GM19023 (cell line): ENCODE measurements around the gene KRTAP5-2.

ENCODE experiments used
- ATAC-seq: cut with Tn5 transposase; IDR thresholded peaks from one replicate; pipeline ENCODE4 v1.9.1; 2021; ENCODE audit warnings: mild to moderate bottlenecking, moderate library complexity; ENCODE audit not compliant: unreplicated experiment

Gene KRTAP5-2

DNA sequence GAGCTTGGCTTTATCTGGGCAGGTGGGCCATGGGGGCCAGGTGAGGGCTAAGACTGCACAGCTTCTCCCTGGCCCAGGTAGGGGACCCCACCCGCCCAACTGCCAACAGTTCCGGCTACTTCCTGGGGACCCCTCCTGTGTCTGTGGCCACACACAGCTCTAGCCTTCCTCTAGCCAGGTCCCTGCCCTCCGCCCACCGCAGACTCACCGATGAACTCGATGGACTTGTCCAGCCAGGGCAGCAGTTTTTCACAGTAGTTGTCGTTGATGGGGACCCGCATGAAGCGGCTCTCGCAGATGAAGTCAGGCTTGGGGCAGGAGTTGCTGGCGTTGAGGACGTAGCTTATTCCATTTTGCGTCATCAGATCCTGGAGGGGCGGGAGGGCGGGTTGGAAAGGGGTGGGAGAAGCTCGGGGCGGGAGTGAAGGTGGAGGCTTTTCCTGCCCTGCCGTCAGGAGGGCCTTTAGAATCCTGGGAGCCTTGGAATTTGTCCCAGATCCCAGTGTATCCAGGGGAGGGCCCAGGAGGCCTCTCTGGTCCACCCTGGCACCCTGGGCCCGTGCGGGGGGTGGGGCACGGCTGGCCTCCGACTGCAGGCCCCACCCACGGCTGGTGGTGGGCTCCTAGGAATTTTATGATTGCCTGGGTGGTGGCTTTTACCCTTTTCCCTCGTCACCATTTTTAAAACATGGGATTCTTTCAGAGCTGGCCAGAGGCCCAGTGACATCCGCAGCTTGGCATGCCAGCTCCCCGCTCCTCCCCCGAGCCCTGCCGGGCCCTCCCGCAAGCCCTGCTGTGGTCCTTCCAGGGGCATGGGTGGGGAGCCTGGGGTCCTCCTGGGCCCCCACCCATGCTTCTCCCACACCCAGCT is 40.0 kb downstream of the KRTAP5-2 start:
- no peak for ATAC-seq

DNA sequence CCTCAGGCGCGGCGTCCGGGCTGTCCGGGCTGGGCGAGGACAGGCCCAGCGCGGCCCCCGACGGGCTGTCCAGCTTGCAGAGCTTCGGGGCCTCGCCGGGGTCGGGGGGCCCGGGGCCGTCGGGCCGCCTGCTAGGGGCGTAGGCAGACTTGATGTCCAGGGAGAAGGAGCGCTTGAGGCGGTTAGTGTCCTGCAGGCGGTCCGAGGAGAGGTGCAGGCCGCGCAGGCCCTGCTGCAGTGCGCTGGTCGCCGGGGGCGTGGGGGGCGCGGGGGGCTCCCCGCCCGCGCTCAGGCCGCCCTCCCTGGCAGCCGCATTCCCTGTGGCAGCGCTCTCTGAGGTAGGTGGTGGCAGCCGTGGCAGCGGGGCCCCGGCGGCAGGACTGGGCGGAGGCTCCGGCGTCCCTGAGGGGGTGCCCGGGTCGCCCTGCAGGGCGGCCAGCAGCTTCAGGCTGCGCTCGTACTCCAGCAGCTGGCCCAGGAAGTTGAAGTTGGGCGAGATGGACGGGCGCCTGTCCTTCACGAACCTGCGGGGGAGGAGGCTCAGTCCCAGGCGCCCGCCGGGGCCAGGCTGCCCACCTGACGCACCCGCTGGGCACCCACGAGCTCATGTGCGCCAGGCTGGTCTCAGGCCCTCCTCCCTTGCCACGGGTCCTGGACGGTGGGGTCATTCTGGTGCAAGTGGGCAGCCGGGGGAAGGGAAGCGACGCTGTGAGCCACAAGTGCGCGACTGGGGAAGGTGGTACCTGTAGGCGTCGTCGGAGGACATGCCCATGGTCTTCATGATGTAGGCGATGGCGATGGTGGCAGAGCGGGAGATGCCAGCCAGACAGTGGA is 40.8 kb downstream of the KRTAP5-2 start:
- ATAC-seq: no peak

- no peak for ATAC-seq
These were observed 41.7 kb downstream of the KRTAP5-2 start for GRCh38 chr11:1556278-1556902.

GRCh38 chr11:1555713-1556153 is 42.4 kb downstream of the KRTAP5-2 start:
- no peak for ATAC-seq

DNA sequence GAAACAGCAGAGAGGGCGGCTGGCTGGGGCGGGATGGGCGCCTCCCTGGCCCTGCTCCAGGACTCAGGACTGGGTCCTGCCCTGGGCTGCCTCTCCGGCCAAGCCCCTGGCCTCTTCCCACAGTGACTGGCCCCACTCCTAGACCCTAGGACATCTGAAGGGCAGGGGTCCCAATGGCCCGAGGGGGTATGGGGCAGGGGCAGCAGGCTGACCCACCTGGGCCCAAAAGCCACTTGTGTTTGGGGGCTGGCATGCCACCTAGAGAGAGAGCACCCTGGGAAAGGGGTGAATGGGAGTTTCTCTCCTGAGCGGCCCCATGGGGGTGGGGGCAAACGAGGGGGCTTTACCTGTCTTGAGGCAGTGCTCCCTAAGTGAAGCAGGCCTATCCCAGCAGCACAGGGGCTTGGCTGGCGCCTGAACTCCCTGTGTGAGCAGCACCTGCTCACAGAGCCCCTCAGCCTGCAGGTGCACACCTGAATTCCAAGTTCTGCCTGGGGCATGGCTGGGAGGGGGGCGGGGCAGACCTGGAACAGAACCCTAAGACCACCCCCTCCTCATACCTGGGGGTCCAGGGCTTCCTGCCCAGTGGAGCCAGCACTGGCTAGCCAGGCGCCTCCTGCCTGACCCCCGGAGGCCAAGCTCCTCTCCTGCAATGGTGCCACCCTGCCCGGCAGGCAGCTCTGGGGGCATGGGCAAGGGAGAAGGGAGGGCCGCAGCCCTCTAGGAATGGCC is 42.9 kb downstream of the KRTAP5-2 start:
- no peak for ATAC-seq

- ATAC-seq: no peak
These were observed 44.1 kb downstream of the KRTAP5-2 start for GRCh38 chr11:1553808-1554594.

DNA sequence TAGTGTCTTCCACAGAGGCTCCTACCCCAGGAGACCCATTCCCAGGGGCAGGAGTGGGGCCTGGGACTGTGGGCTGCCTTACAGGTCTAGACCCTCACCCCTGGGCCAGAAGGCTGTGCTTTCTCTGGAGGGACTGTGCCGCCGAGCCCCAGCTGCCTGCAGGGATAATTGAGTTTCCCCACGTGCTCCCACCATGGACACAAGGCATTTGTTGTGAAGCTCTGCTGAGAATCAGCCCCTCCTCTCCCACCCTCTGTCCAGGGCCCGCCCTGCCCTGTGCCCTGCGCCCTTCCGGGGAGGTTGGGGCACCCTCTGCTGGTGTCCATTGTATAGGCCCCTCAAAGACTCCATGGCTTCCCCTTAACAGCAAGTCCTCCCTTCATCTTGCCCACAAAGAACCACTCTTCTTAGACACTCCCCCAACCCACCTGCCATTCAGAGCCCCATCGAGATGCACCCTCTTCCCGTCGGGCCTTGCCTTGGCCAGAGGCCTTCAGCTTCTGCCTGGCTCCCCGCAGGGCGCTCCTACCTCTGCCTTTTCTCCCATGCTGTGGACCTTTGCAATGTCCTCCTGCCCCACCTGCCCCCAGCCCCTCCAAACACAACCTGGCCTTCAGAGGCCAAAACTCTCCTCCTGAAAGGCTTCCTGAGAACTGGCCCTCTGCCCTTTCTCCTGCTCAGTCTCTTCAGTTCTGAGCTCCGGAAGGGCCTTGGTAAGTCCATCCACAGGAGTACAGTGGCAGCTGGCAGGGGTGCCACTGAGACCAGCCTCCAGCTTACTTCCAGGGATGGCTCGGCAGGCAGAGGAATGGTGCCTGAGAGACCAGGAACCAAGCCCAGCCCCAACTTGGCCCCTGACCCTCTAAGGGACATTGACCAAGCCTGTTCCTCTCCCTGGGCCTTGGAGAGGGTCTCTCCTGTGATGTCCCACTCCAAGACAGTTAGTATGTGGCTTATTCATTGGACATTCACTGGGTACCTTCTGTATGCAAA is 48.5 kb downstream of the KRTAP5-2 start:
- ATAC-seq: no peak

DNA sequence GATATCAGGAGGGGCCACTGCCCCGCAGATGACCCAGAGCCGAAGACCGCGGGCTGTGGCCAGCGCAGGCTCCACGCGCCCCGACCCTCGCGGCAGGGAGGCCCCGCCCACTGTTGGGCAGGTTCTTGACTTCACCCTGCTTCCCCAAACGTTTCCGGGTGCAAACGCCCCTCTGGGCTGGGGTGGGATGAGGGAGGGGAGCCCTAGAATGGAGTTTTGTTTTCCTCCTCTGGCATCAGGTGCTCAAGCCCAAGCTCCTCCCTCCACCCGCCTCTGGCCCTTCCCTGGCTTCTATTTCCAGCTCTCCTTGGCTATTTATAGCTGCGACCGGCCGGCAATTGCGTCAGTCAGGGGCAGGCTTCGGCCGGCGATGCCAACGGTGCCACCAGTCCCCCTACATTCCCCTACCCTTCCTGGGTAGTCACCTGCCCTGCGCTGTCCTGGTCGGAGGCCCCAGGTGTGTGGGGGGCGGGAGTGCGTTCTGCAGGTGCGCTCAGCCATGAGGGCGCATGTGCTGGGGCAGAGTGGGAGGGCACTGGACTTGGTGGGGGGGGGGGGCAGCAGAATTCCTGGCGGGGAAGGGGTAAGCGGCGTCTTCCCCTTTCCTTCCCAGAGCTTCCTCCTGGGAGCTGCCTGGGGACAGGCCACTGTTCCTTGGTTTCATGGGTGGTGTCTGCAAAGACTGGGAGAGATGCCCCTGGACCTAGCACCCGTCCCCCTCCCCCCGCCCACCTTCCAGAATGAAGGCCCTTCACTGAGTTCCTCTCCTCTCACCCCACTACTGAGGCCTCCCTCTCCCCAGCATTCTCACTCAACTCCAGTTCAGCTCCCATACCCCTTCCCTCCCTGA is 49.6 kb downstream of the KRTAP5-2 start:
- no peak for ATAC-seq

GRCh38 chr11:1547467-1548098 is 50.5 kb downstream of the KRTAP5-2 start:
- no peak for ATAC-seq
